ENCODE results near the gene ALAS1.

GRCh38 chr3:52218937-52219650 lies 21.1 kb downstream of the ALAS1 start:
- no peak for TF ChIP-seq CTCF (conservative IDR thresholded peaks at IDR 0.05)
- no peak for TF ChIP-seq EZH2 (IDR thresholded peaks at IDR 0.05; ENCODE audit: low read depth)

Measured in PC-9 (cell line).